Vagina (tissue), 2 donors: ENCODE measurements around the gene IRF2.

Source experiments
- CTCF ChIP-seq, 3 experiments: fragments of 450-650 bp in 2 of 3; fragments of 200-600 bp in 1 of 3; sonication (generic) in 1 of 3; IDR thresholded peaks; one replicate each; pipeline ENCODE4 v1.5.1; 2017 to 2019; ENCODE audit warnings: antibody characterized with exemption in 3 of 3, mild to moderate bottlenecking in 2 of 3, moderate library complexity in 2 of 3
- POLR2AphosphoS5 ChIP-seq, 2 donors: sonication (generic); formaldehyde crosslinking; IDR thresholded peaks; one replicate each; pipeline ENCODE4 v1.9.0; 2017; ENCODE audit warnings: antibody characterized with exemption in 2 of 2, mild to moderate bottlenecking in 2 of 2, low read depth in 1 of 2; ENCODE audit not compliant: insufficient read depth in 1 of 2

GRCh38 chr4:184434501-184435066 is 39.8 kb downstream of the IRF2 start:
- TF ChIP-seq CTCF (IDR thresholded peaks at IDR 0.05): no peak
- TF ChIP-seq POLR2AphosphoS5 (IDR thresholded peaks at IDR 0.05; ENCODE audit: insufficient read depth in 1 of 2, low read depth in 1 of 2): no peak
